Measurements from ENCODE around the gene PIK3R1.
A peak's percentile ranks its signal among the peaks of the same experiment; 100 is the strongest.

Gene PIK3R1

DNA sequence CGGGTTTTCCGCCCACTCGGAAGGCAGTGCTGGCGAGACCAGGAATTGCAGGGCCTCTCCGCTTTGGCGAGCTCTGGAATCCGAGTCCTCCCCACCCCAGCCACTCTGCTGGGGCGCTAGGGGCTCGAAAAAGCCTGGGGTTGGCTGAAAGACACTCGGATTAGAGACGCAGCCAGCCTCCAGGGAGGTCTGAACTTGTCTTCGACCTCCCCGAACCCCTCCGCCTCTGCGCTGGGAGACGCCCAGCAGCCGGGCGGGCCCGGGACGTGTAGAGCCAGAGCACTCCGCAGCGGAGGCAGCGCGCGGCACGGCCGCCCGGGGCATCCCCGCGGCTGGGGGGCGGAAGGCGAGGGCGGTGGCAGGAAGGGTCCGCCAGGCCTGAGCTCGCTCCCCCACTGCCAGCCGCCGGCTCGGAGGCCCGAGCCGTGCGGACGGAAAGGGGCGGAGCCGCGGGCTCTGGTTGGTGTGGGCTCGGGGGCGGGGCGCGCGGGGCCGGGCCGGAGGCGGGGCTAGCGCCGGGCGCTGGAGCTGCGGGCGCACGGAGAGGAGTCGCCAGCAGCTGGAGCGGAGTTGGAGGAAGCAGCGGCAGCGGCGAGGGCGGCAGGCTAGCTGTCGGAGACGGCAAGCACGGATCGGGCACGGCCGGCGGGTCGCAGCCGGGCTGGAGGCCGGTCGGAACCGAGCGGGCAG, at the start of gene PIK3R1:
Gene PIK3R1, plus strand, starts transcription at position 549 of the 690 bp plus-strand sequence. CDS start 10,920 bp downstream, outside the sequence.
- Histone ChIP-seq H3K4me3 (ENCODE audit: low read length in 2 of 2) (peak within 1 kb of the TSS; percentile 91 to 92), H3K9me3 (ENCODE audit: control insufficient read depth in 2 of 2, low read length in 2 of 2) (peaks cover 0 to 5% of the 10 kb centered on the region in 2 donors), H3K9ac (ENCODE audit: low read depth in 1 of 2, low read length in 2 of 2) (peak within 1 kb of the TSS; percentile 93 to 95), H3K27me3 (ENCODE audit: control insufficient read depth in 2 of 2, insufficient read depth in 2 of 2, low read length in 2 of 2) (no peaks in the 10 kb centered on the region), H3K36me3 (ENCODE audit: control insufficient read depth in 2 of 2, insufficient read depth in 2 of 2, low read length in 2 of 2) (no peaks in the 10 kb centered on the region), H3K4me1 (ENCODE audit: control insufficient read depth in 2 of 2, insufficient read depth in 2 of 2, low read length in 2 of 2) (peaks cover 15 to 16% of the 10 kb centered on the region in 2 donors), H3K27ac (ENCODE audit: low read depth in 2 of 2, low read length in 2 of 2) (peak within 1 kb of the TSS; percentile 94 to 98)

DNA sequence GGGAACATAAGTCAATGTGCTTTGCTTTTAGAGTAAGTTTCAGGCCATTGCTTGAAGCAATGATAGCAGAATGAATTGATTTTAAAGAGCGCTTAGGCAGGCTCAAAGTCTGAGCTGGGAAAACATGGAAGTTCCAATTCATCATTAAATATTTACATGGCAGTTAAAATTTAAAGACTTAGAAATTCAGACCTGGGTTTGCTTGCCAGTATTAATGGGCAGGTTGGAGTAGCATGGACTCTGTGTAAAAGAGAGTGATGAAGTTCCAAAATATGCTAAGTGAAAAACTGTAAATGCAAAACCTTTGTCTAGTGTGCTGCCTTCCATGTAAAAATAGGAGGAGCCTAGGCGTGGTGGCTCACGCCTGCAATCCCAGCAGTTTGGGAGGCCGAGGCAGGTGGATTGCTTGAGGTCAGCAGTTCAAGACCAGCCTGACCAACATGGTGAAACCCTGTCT, 48.3 kb upstream of the PIK3R1 start:
- Histone ChIP-seq H3K9ac (ENCODE audit: low read depth in 1 of 2, low read length in 2 of 2) (no peak overlapping the region), H3K27me3 (ENCODE audit: control insufficient read depth in 2 of 2, insufficient read depth in 2 of 2, low read length in 2 of 2) (no peaks in the 10 kb centered on the region), H3K4me3 (ENCODE audit: low read length in 2 of 2) (no peak overlapping the region), H3K9me3 (ENCODE audit: control insufficient read depth in 2 of 2, low read length in 2 of 2) (no peaks in the 10 kb centered on the region), H3K27ac (ENCODE audit: low read depth in 2 of 2, low read length in 2 of 2) (no peak overlapping the region), H3K4me1 (ENCODE audit: control insufficient read depth in 2 of 2, insufficient read depth in 2 of 2, low read length in 2 of 2) (no peaks in the 10 kb centered on the region), H3K36me3 (ENCODE audit: control insufficient read depth in 2 of 2, insufficient read depth in 2 of 2, low read length in 2 of 2) (no peaks in the 10 kb centered on the region)

DNA sequence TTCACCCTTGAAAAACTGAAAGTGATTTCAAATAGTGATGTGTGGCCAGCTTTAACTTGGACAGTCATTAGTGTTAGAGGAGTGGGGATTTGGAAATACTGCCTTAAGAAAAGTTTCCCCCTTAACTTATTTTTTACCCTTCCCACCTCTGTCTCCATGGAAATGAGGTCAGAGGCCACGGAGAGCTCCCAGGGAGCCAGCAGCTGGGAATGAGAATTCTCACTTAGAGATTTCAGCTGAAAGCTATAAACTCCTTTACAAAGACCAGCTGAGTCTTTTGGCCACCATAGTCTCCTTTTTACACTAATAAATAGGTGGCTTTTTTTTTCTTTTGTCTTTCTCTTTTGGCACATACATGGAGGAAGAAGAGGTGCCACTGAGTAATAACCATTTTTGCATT, 45.7 kb upstream of the PIK3R1 start:
- Histone ChIP-seq H3K9me3 (ENCODE audit: control insufficient read depth in 2 of 2, low read length in 2 of 2) (no peaks in the 10 kb centered on the region), H3K36me3 (ENCODE audit: control insufficient read depth in 2 of 2, insufficient read depth in 2 of 2, low read length in 2 of 2) (no peaks in the 10 kb centered on the region), H3K9ac (ENCODE audit: low read depth in 1 of 2, low read length in 2 of 2) (no peak overlapping the region), H3K4me1 (ENCODE audit: control insufficient read depth in 2 of 2, insufficient read depth in 2 of 2, low read length in 2 of 2) (no peaks in the 10 kb centered on the region), H3K4me3 (ENCODE audit: low read length in 2 of 2) (no peak overlapping the region), H3K27ac (ENCODE audit: low read depth in 2 of 2, low read length in 2 of 2) (no peak overlapping the region), H3K27me3 (ENCODE audit: control insufficient read depth in 2 of 2, insufficient read depth in 2 of 2, low read length in 2 of 2) (no peaks in the 10 kb centered on the region)

DNA sequence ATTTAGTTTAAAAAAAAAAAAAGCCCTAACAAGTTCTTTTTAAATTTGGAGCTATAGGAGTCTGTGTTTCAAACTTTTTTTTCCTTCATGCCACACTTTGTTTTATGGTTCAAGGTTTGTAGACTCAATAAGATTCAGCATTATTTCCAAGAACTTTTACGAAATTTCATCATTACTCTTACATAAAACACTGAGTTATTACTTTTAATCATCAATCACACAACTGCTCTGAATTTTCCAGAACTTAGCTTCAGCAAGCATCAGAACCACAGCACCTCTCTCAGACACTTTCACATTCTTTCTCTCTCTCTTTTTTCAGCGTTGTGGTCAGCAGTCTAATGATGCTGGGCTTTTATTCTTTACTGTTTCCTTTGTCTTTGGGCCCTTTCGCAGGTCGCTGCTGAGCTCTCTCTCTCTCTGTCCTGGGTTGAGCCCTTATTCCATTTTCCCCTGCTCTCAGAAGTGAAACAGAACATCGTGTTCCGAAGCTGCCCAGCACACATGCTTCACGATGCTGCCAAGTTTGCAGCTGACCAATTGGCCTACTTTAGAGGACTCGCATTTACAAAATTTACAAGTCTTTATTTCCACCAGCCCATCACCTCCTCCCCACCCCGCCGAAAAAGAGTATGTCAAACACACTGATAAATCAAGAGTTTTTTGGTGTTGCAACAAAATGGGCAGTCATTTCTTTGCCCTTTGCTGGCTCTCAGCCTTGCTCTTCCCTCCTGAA, 44.6 kb upstream of the PIK3R1 start:
- Histone ChIP-seq H3K27me3 (ENCODE audit: control insufficient read depth in 2 of 2, insufficient read depth in 2 of 2, low read length in 2 of 2) (no peaks in the 10 kb centered on the region), H3K36me3 (ENCODE audit: control insufficient read depth in 2 of 2, insufficient read depth in 2 of 2, low read length in 2 of 2) (no peaks in the 10 kb centered on the region), H3K4me1 (ENCODE audit: control insufficient read depth in 2 of 2, insufficient read depth in 2 of 2, low read length in 2 of 2) (no peaks in the 10 kb centered on the region), H3K9ac (ENCODE audit: low read depth in 1 of 2, low read length in 2 of 2) (no peak overlapping the region), H3K4me3 (ENCODE audit: low read length in 2 of 2) (no peak overlapping the region), H3K9me3 (ENCODE audit: control insufficient read depth in 2 of 2, low read length in 2 of 2) (no peaks in the 10 kb centered on the region), H3K27ac (ENCODE audit: low read depth in 2 of 2, low read length in 2 of 2) (peak overlapping the region in 1 of 2 donors; percentile 35)

DNA sequence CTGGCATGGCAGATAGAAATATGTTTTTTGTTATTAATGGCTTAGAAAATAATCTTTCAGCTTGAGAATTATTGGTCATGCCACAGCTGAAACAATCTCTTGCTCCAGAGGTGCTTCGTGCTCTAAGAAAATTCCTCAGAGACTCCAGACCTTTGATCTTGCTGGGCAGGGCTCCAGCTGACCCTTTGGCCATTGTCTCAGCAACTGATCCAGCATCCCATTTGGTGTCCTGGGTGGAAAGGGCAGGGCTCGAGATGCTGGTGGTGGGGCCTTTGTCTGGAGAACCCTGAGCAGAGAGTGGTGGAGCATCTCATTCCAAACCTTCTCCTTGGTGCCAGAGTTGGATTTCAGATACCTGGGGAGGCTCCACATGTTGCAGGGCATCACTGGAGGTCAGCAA, 43.2 kb upstream of the PIK3R1 start:
- H3K36me3 ChIP-seq (ENCODE audit: control insufficient read depth in 2 of 2, insufficient read depth in 2 of 2, low read length in 2 of 2): no peaks in the 10 kb centered on the region
- no peaks in the 10 kb centered on the region for H3K27me3 ChIP-seq (ENCODE audit: control insufficient read depth in 2 of 2, insufficient read depth in 2 of 2, low read length in 2 of 2)
- H3K27ac ChIP-seq (ENCODE audit: low read depth in 2 of 2, low read length in 2 of 2): no peak overlapping the region
- H3K4me3 ChIP-seq (ENCODE audit: low read length in 2 of 2): no peak overlapping the region
- H3K9ac ChIP-seq (ENCODE audit: low read depth in 1 of 2, low read length in 2 of 2): no peak overlapping the region
- no peaks in the 10 kb centered on the region for H3K4me1 ChIP-seq (ENCODE audit: control insufficient read depth in 2 of 2, insufficient read depth in 2 of 2, low read length in 2 of 2)
- no peaks in the 10 kb centered on the region for H3K9me3 ChIP-seq (ENCODE audit: control insufficient read depth in 2 of 2, low read length in 2 of 2)

DNA sequence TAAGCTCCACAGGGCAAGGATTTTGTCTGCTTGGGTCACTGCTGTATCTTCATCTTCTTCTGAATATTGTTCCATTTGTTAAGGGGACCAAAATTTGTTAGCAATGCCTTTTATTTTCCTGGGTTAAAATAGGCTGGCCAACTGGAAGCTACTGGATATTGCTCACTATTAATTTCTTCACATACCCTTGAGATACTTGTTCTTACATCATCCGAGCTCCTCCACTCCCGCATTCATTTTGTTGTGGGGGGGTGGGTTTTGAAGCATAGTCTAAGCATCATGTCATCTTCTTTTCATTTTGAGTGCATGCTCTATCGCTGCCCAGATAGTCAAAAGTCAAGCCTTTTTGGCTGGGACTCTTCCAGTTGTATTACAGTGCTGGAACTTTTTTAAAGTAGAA, 42.5 kb upstream of the PIK3R1 start:
- H3K9me3 ChIP-seq (ENCODE audit: control insufficient read depth in 2 of 2, low read length in 2 of 2): no peaks in the 10 kb centered on the region

DNA sequence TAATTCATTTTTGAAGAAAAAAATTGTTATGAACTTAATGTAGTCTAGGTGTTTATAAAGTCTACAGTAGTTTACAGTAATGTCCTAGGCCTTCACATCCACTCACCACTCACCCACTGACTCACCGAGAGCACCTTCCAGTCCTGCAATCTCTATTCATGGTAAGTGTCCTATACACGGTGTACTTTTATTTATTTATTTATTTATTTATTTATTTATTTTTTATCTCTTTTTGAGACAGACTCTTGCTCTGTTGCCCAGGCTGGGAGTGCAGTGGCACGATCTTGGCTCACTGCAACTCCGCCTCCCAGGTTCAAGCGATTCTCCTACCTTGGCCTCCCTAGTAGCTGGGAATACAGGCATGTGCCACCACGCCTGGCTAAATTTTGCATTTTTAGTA, 39.3 kb upstream of the PIK3R1 start:
- no peaks in the 10 kb centered on the region for H3K9me3 ChIP-seq (ENCODE audit: control insufficient read depth in 2 of 2, low read length in 2 of 2)
- H3K4me1 ChIP-seq (ENCODE audit: control insufficient read depth in 2 of 2, insufficient read depth in 2 of 2, low read length in 2 of 2): peaks cover 0 to 5% of the 10 kb centered on the region in 2 donors
- H3K36me3 ChIP-seq (ENCODE audit: control insufficient read depth in 2 of 2, insufficient read depth in 2 of 2, low read length in 2 of 2): no peaks in the 10 kb centered on the region
- no peak overlapping the region for H3K9ac ChIP-seq (ENCODE audit: low read depth in 1 of 2, low read length in 2 of 2)
- no peak overlapping the region for H3K4me3 ChIP-seq (ENCODE audit: low read length in 2 of 2)
- H3K27me3 ChIP-seq (ENCODE audit: control insufficient read depth in 2 of 2, insufficient read depth in 2 of 2, low read length in 2 of 2): no peaks in the 10 kb centered on the region
- H3K27ac ChIP-seq (ENCODE audit: low read depth in 2 of 2, low read length in 2 of 2): no peak overlapping the region

More for the DNA sequence above, 42.5 kb upstream of the PIK3R1 start:
- Histone ChIP-seq H3K4me1 (ENCODE audit: control insufficient read depth in 2 of 2, insufficient read depth in 2 of 2, low read length in 2 of 2) (no peaks in the 10 kb centered on the region), H3K4me3 (ENCODE audit: low read length in 2 of 2) (no peak overlapping the region), H3K36me3 (ENCODE audit: control insufficient read depth in 2 of 2, insufficient read depth in 2 of 2, low read length in 2 of 2) (no peaks in the 10 kb centered on the region), H3K27ac (ENCODE audit: low read depth in 2 of 2, low read length in 2 of 2) (no peak overlapping the region), H3K27me3 (ENCODE audit: control insufficient read depth in 2 of 2, insufficient read depth in 2 of 2, low read length in 2 of 2) (no peaks in the 10 kb centered on the region), H3K9ac (ENCODE audit: low read depth in 1 of 2, low read length in 2 of 2) (no peak overlapping the region)

DNA sequence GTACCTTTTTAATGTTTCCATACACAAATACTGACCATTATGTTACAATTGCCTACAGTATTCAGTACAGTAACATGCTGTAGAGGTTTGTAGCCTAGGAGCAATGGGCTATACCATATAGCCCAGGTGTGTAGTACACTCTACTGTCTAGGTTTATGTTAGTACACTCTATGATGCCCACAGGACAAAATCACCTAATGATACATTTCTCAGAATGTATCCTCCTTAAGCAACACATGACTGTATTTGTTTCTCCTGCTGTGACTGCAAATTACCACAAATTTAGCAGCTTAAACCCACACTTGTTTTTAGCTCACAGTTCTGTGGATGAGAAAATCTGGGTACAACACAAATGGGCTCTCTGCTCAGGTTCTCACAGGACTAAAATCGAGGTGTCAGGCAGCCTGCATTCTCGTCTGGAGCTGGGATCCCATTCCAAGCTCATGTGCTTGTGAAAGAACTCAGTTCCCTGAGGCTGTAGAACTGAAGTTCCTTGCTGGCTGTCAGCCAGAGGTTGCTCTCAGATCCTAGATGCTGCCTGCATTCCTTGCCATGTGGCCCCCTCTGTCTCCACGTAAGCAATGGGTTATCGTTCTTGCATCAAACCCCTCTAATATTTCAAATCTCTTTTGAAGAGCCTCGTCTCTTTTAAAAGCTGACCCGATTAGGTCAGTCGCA, 38.6 kb upstream of the PIK3R1 start:
- Histone ChIP-seq H3K27me3 (ENCODE audit: control insufficient read depth in 2 of 2, insufficient read depth in 2 of 2, low read length in 2 of 2) (no peaks in the 10 kb centered on the region), H3K9ac (ENCODE audit: low read depth in 1 of 2, low read length in 2 of 2) (no peak overlapping the region), H3K27ac (ENCODE audit: low read depth in 2 of 2, low read length in 2 of 2) (no peak overlapping the region), H3K9me3 (ENCODE audit: control insufficient read depth in 2 of 2, low read length in 2 of 2) (no peaks in the 10 kb centered on the region), H3K4me1 (ENCODE audit: control insufficient read depth in 2 of 2, insufficient read depth in 2 of 2, low read length in 2 of 2) (peaks cover 0 to 5% of the 10 kb centered on the region in 2 donors), H3K4me3 (ENCODE audit: low read length in 2 of 2) (no peak overlapping the region), H3K36me3 (ENCODE audit: control insufficient read depth in 2 of 2, insufficient read depth in 2 of 2, low read length in 2 of 2) (no peaks in the 10 kb centered on the region)

DNA sequence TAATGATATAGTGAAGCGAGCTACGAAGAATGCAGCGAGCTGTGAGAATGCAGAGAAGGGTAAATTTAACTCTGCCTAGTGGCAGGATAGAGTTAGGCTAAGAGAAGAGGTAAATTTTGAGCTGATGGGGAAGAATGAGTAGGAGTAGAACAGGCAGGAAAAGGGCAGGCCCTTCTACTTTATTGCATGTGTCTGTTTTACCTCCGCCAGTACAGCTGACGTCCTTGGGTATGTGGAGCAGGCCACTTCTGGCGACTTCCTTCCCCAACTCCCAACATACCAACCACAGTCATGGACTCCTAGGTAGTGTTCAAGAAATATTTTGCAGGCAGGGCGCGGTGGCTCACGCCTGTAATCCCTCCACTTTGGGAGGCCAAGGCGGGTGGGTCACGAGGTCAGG, 37.9 kb upstream of the PIK3R1 start:
- H3K9me3 ChIP-seq (ENCODE audit: control insufficient read depth in 2 of 2, low read length in 2 of 2): no peaks in the 10 kb centered on the region
- H3K27ac ChIP-seq (ENCODE audit: low read depth in 2 of 2, low read length in 2 of 2): no peak overlapping the region
- peaks cover 0 to 5% of the 10 kb centered on the region in 2 donors for H3K4me1 ChIP-seq (ENCODE audit: control insufficient read depth in 2 of 2, insufficient read depth in 2 of 2, low read length in 2 of 2)
- no peak overlapping the region for H3K9ac ChIP-seq (ENCODE audit: low read depth in 1 of 2, low read length in 2 of 2)
- H3K36me3 ChIP-seq (ENCODE audit: control insufficient read depth in 2 of 2, insufficient read depth in 2 of 2, low read length in 2 of 2): no peaks in the 10 kb centered on the region
- H3K4me3 ChIP-seq (ENCODE audit: low read length in 2 of 2): no peak overlapping the region
- H3K27me3 ChIP-seq (ENCODE audit: control insufficient read depth in 2 of 2, insufficient read depth in 2 of 2, low read length in 2 of 2): no peaks in the 10 kb centered on the region

DNA sequence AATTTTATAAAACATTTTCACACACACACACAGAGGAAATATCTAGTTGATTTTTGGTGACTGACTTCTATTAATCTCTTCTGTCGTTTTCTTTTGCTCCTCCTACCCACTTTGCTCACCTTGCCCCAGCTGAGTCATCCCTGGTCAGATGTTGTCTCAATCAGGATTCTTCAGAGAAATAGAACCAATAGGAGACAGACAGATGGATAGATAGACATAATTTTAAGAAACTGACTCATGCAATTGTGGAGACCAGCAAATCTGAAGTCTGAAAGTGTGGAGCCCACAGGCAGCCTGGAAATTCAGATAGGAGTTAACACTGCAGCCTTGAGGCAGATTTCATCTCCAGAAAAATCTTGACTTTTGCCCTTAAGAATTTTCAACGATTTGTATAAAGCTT, 37.0 kb upstream of the PIK3R1 start:
- Histone ChIP-seq H3K9ac (ENCODE audit: low read depth in 1 of 2, low read length in 2 of 2) (no peak overlapping the region), H3K27ac (ENCODE audit: low read depth in 2 of 2, low read length in 2 of 2) (no peak overlapping the region), H3K27me3 (ENCODE audit: control insufficient read depth in 2 of 2, insufficient read depth in 2 of 2, low read length in 2 of 2) (no peaks in the 10 kb centered on the region), H3K4me3 (ENCODE audit: low read length in 2 of 2) (no peak overlapping the region), H3K9me3 (ENCODE audit: control insufficient read depth in 2 of 2, low read length in 2 of 2) (no peaks in the 10 kb centered on the region), H3K36me3 (ENCODE audit: control insufficient read depth in 2 of 2, insufficient read depth in 2 of 2, low read length in 2 of 2) (no peaks in the 10 kb centered on the region), H3K4me1 (ENCODE audit: control insufficient read depth in 2 of 2, insufficient read depth in 2 of 2, low read length in 2 of 2) (peaks cover 0 to 5% of the 10 kb centered on the region in 2 donors)

Data from mucosa of rectum (tissue), 2 donors.